HCT116 (cell line): ENCODE data around the gene SLITRK1.

ENCODE experiments used
- CTCF ChIP-seq, 3 experiments: fragments of 200-600 bp in 1 of 3; sonication (generic) in 1 of 3; IDR thresholded peaks in 2 of 3; conservative IDR thresholded peaks in 1 of 3; 2 replicates each; pipeline ENCODE4 v1.5.1; 2012 to 2017; ENCODE audit warnings: low read depth in 2 of 3, low read length in 2 of 3, antibody characterized with exemption in 1 of 3, borderline replicate concordance in 1 of 3, control low read depth in 1 of 3, mild to moderate bottlenecking in 1 of 3, mixed read lengths in 1 of 3, mixed run types in 1 of 3, moderate library complexity in 1 of 3; ENCODE audit not compliant: insufficient read depth in 1 of 3
- EGR1 ChIP-seq: IDR thresholded peaks from 2 replicates; pipeline ENCODE4 v1.6.1; 2012; ENCODE audit warnings: low read depth
- FOSL1 ChIP-seq: IDR thresholded peaks from 2 replicates; pipeline ENCODE4 v1.6.1; 2012; ENCODE audit warnings: low read depth
- RAD21 ChIP-seq: IDR thresholded peaks from 2 replicates; pipeline ENCODE4 v1.6.1; 2012; ENCODE audit warnings: low read depth, mild to moderate bottlenecking
- TF ChIP-seq, protein P1 (sequence below): IDR thresholded peaks from 2 replicates; pipeline ENCODE4 v1.6.1; 2012

DNA sequence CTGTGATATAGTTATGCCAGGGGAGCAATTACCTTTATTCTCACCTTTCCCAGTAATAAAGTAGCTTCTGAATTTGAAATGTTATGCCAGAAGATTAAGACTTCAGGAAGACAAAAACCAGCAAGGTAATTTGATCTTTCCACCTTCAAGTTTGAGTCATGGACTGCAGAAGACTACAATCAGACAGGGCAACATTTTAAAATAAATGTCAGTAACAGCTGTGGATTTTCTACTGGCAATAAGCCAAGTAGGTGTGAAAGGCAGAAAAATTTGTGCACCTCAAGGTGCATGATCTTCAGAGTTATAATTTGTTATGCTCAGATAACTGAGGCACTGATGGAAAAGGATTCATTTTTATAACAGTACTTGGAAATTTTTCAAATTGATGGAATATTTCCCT lies 54.9 kb downstream of the SLITRK1 start:
- TF ChIP-seq FOSL1 (no peak), CTCF (IDR thresholded peaks at IDR 0.05 in 2 of 3, conservative IDR thresholded peaks at IDR 0.05 in 1 of 3; ENCODE audit: borderline replicate concordance in 1 of 3, insufficient read depth in 1 of 3, low read depth in 2 of 3, low read length in 2 of 3) (no peak), EGR1 (no peak), RAD21 (no peak)
- TF ChIP-seq, protein P1, sequence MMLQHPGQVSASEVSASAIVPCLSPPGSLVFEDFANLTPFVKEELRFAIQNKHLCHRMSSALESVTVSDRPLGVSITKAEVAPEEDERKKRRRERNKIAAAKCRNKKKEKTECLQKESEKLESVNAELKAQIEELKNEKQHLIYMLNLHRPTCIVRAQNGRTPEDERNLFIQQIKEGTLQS: no peak
